ENCODE data around the gene ALDOC. TPM values are rescaled to one million over a fixed set of nuclear protein-coding genes. Genes with fewer than 3 reads are reported as not detected.

Gene ALDOC
- total RNA-seq, 1 donor from 2014 or later: 38.6 TPM

GRCh38 chr17:28567604-28568003, 9.1 kb downstream of the ALDOC start:
- Histone ChIP-seq H3K79me2 (ENCODE audit: low read depth) (peaks cover 45% of the 10 kb centered on the region), H3K9ac (no peak overlapping the region), H4K20me1 (ENCODE audit: low read depth) (peaks cover 18% of the 10 kb centered on the region), H3K27ac (no peak overlapping the region), H3K27me3 (peaks cover 10% of the 10 kb centered on the region), H3F3A (ENCODE audit: low read depth) (peaks cover 14% of the 10 kb centered on the region), H3K4me2 (no peak overlapping the region), H2AFZ (replicated peaks) (no peak overlapping the region), H3K4me3 (no peak overlapping the region), H3K36me3 (no peaks in the 10 kb centered on the region), H3K9me3 (ENCODE audit: low read depth) (no peaks in the 10 kb centered on the region), H3K4me1 (peaks cover 7% of the 10 kb centered on the region)
- Mint-ChIP-seq H3K4me3 (no peak overlapping the region), H3K9me3 (no peaks in the 10 kb centered on the region), H3K36me3 (peaks cover 6% of the 10 kb centered on the region), H3K27me3 (ENCODE audit: insufficient read depth, low read depth) (peaks cover 3% of the 10 kb centered on the region), H3K27ac (no peak overlapping the region), H3K4me1 (peaks cover 18% of the 10 kb centered on the region)
- no peak for DNase-seq (ENCODE audit: low spot score)
- TF ChIP-seq EZH2 (IDR thresholded peaks at IDR 0.05) (no peak), EZH2phosphoT487 (IDR thresholded peaks at IDR 0.05) (no peak)
- TF ChIP-seq, protein P1, sequence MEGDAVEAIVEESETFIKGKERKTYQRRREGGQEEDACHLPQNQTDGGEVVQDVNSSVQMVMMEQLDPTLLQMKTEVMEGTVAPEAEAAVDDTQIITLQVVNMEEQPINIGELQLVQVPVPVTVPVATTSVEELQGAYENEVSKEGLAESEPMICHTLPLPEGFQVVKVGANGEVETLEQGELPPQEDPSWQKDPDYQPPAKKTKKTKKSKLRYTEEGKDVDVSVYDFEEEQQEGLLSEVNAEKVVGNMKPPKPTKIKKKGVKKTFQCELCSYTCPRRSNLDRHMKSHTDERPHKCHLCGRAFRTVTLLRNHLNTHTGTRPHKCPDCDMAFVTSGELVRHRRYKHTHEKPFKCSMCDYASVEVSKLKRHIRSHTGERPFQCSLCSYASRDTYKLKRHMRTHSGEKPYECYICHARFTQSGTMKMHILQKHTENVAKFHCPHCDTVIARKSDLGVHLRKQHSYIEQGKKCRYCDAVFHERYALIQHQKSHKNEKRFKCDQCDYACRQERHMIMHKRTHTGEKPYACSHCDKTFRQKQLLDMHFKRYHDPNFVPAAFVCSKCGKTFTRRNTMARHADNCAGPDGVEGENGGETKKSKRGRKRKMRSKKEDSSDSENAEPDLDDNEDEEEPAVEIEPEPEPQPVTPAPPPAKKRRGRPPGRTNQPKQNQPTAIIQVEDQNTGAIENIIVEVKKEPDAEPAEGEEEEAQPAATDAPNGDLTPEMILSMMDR (IDR thresholded peaks at IDR 0.05): no peak

DNA sequence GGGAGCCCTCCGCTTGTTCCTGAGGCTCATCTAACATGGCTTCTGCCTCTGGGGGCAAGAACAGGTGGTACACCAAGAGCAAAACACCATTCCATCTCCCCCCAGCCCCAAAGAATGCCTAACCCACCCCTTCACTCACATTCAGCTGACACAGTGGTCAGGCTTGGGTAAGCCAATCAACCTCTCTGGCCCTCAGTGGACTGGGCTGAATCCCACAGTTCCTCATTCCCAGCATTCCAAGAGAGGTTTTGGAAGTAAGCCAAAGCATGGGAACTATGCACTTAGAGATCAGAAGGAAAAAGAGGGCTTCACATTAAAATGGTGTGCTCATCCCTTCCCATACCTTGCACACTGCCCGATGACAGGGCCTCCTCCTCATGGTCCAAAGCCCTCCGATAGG, 13.2 kb downstream of the ALDOC start:
- H3K79me2 ChIP-seq (ENCODE audit: low read depth): peaks cover 23% of the 10 kb centered on the region
- Mint-ChIP-seq H3K27me3 (ENCODE audit: insufficient read depth, low read depth) (peaks cover 2% of the 10 kb centered on the region), H3K27ac (no peak overlapping the region), H3K9me3 (no peaks in the 10 kb centered on the region), H3K4me3 (no peak overlapping the region), H3K4me1 (no peaks in the 10 kb centered on the region), H3K36me3 (peaks cover 20% of the 10 kb centered on the region)
- DNase-seq (ENCODE audit: low spot score): no peak
- H3K4me2 ChIP-seq: no peak overlapping the region
- peaks cover 7% of the 10 kb centered on the region for H4K20me1 ChIP-seq (ENCODE audit: low read depth)
- no peaks in the 10 kb centered on the region for H3K4me1 ChIP-seq
- no peak overlapping the region for H3K9ac ChIP-seq
- H3K4me3 ChIP-seq: no peak overlapping the region
- no peak overlapping the region for H2AFZ ChIP-seq (replicated peaks)
- H3K27me3 ChIP-seq: no peaks in the 10 kb centered on the region
- TF ChIP-seq, protein P1 (IDR thresholded peaks at IDR 0.05): no peak
- TF ChIP-seq EZH2 (IDR thresholded peaks at IDR 0.05) (no peak), EZH2phosphoT487 (IDR thresholded peaks at IDR 0.05) (no peak)
- H3K9me3 ChIP-seq (ENCODE audit: low read depth): no peaks in the 10 kb centered on the region
- no peaks in the 10 kb centered on the region for H3F3A ChIP-seq (ENCODE audit: low read depth)
- H3K36me3 ChIP-seq: no peaks in the 10 kb centered on the region
- no peak overlapping the region for H3K27ac ChIP-seq

- Mint-ChIP-seq H3K27me3 (ENCODE audit: insufficient read depth, low read depth) (peaks cover 3% of the 10 kb centered on the region), H3K4me1 (peaks cover 16% of the 10 kb centered on the region), H3K9me3 (no peaks in the 10 kb centered on the region), H3K27ac (no peak overlapping the region), H3K36me3 (peaks cover 35% of the 10 kb centered on the region), H3K4me3 (no peak overlapping the region)
- Histone ChIP-seq H3K4me1 (peaks cover 22% of the 10 kb centered on the region), H3K79me2 (ENCODE audit: low read depth) (peaks cover 10% of the 10 kb centered on the region), H3K4me2 (no peak overlapping the region), H2AFZ (replicated peaks) (no peak overlapping the region), H4K20me1 (ENCODE audit: low read depth) (peaks cover 19% of the 10 kb centered on the region), H3K9ac (no peak overlapping the region), H3K27ac (no peak overlapping the region), H3K27me3 (no peaks in the 10 kb centered on the region), H3F3A (ENCODE audit: low read depth) (peaks cover 9% of the 10 kb centered on the region), H3K36me3 (no peaks in the 10 kb centered on the region), H3K4me3 (no peak overlapping the region), H3K9me3 (ENCODE audit: low read depth) (no peaks in the 10 kb centered on the region)
- TF ChIP-seq EZH2 (IDR thresholded peaks at IDR 0.05): no peak
- TF ChIP-seq, protein P1 (IDR thresholded peaks at IDR 0.05): no peak
- TF ChIP-seq EZH2phosphoT487 (IDR thresholded peaks at IDR 0.05): no peak
- no peak for DNase-seq (ENCODE audit: low spot score)
These were observed 21.7 kb downstream of the ALDOC start for GRCh38 chr17:28555022-28555421.
